SK-N-SH treated with all-trans-retinoic acid at 6 μM for 48 hours (cell line): ENCODE results near the gene GNPAT.

Experiments used
- ATAC-seq: fragments of 200-7000 bp; cut with Tn5 transposase; 3 replicates; pipeline ENCODE4 v1.9.1; 2020; ENCODE audit warnings: mild to moderate bottlenecking, moderate library complexity
- ARNTL ChIP-seq: fragments of 450-650 bp; formaldehyde crosslinking; IDR thresholded peaks from 2 replicates; pipeline ENCODE4 v1.5.0; 2020; ENCODE audit warnings: low read depth, mild to moderate bottlenecking, moderate library complexity, borderline replicate concordance
- BACH2 ChIP-seq: fragments of 250-450 bp; sonication (Bioruptor Pico); IDR thresholded peaks from 2 replicates; pipeline ENCODE4 v1.9.0; 2021; ENCODE audit warnings: mild to moderate bottlenecking, borderline replicate concordance
- ESRRG ChIP-seq: fragments of 250-450 bp; sonication (Bioruptor Pico); IDR thresholded peaks from 2 replicates; pipeline ENCODE4 v1.6.1; 2021; ENCODE audit warnings: mild to moderate bottlenecking
- GLIS3 ChIP-seq: fragments of 250-450 bp; sonication (Bioruptor Pico); IDR thresholded peaks from 2 replicates; pipeline ENCODE4 v1.5.0; 2020; ENCODE audit warnings: mild to moderate bottlenecking, moderate library complexity
- ISL1 ChIP-seq: fragments of 250-450 bp; sonication (Bioruptor Pico); IDR thresholded peaks from 2 replicates; pipeline ENCODE4 v2.1.2; 2022; ENCODE audit warnings: mild to moderate bottlenecking, moderate library complexity
- OSR1 ChIP-seq: fragments of 250-450 bp; sonication (Bioruptor Pico); IDR thresholded peaks from 2 replicates; pipeline ENCODE4 v1.8.0; 2022; ENCODE audit warnings: moderate library complexity, mild to moderate bottlenecking, inconsistent platforms
- PATZ1 ChIP-seq: fragments of 250-450 bp; sonication (Bioruptor Pico); IDR thresholded peaks from 2 replicates; pipeline ENCODE4 v1.8.0; 2020; ENCODE audit warnings: mild to moderate bottlenecking, moderate library complexity, borderline replicate concordance
- POU6F1 ChIP-seq: fragments of 250-450 bp; sonication (Bioruptor Pico); IDR thresholded peaks from 2 replicates; pipeline ENCODE4 v1.8.0; 2021; ENCODE audit warnings: low read depth, mild to moderate bottlenecking, moderate library complexity, borderline replicate concordance
- PPARA ChIP-seq: fragments of 250-450 bp; sonication (Bioruptor Pico); IDR thresholded peaks from 2 replicates; pipeline ENCODE4 v1.5.0; 2020; ENCODE audit warnings: mild to moderate bottlenecking, borderline replicate concordance
- RARB ChIP-seq: fragments of 250-450 bp; sonication (Bioruptor Pico); IDR thresholded peaks from 2 replicates; pipeline ENCODE4 v1.8.0; 2021; ENCODE audit warnings: mild to moderate bottlenecking, moderate library complexity
- SNAI2 ChIP-seq: fragments of 250-450 bp; sonication (Bioruptor Pico); IDR thresholded peaks from 2 replicates; pipeline ENCODE4 v1.5.0; 2020; ENCODE audit warnings: mild to moderate bottlenecking, moderate library complexity
- TOX ChIP-seq: fragments of 250-450 bp; sonication (Bioruptor Pico); IDR thresholded peaks from 2 replicates; pipeline ENCODE4 v1.8.0; 2021; ENCODE audit warnings: mild to moderate bottlenecking, moderate library complexity, borderline replicate concordance
- ZC3H10 ChIP-seq: fragments of 250-450 bp; sonication (Bioruptor Pico); IDR thresholded peaks from 2 replicates; pipeline ENCODE4 v1.5.1; 2021; ENCODE audit warnings: mild to moderate bottlenecking, moderate library complexity
- ZFP30 ChIP-seq: fragments of 450-650 bp; formaldehyde crosslinking; IDR thresholded peaks from 2 replicates; pipeline ENCODE4 v1.5.0; 2022; ENCODE audit warnings: mild to moderate bottlenecking, moderate library complexity
- ZNF565 ChIP-seq: fragments of 450-650 bp; formaldehyde crosslinking; conservative IDR thresholded peaks from 2 replicates; pipeline ENCODE4 v1.5.0; 2020; ENCODE audit warnings: low read depth, mild to moderate bottlenecking, moderate library complexity
- ZNF70 ChIP-seq: fragments of 450-650 bp; formaldehyde crosslinking; IDR thresholded peaks from 2 replicates; pipeline ENCODE4 v1.5.0; 2020; ENCODE audit warnings: mild to moderate bottlenecking, moderate library complexity
- ZNF8 ChIP-seq: fragments of 450-650 bp; formaldehyde crosslinking; IDR thresholded peaks from 2 replicates; pipeline ENCODE4 v1.5.0; 2020; ENCODE audit warnings: mild to moderate bottlenecking, moderate library complexity
- TF ChIP-seq, protein P1 (sequence below): fragments of 250-450 bp; sonication (Bioruptor Pico); IDR thresholded peaks from 2 replicates; pipeline ENCODE4 v1.5.1; 2020; ENCODE audit warnings: low read depth, mild to moderate bottlenecking, moderate library complexity
- TF ChIP-seq, protein P2 (sequence below): fragments of 250-450 bp; sonication (Bioruptor Pico); IDR thresholded peaks from 2 replicates; pipeline ENCODE4 v1.5.1; 2021; ENCODE audit warnings: mild to moderate bottlenecking, moderate library complexity

GNPAT gene

DNA sequence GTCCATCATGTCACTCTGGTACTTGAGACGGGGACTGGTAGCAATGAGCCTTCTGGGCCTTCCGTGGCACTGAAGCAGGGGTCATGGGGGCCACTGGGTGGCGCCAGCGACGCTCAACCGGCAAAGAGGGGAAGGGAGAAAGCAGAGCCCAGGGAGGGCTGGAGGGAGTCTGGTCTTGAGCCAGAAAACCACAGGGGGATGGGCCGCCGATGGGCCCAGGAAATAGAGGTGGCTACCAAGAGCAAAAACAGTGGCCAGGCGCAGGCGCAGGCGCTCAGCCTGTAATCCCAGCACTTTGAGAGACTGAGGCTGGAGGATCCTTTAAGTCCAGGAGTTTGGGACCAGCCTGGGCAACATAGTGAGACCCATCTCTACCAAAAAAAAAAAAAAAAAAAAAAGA lies 74.9 kb downstream of the GNPAT start (continued):
- TF ChIP-seq PPARA (CRISPR knock-in tag) (no peak), GLIS3 (CRISPR knock-in tag) (no peak)

DNA sequence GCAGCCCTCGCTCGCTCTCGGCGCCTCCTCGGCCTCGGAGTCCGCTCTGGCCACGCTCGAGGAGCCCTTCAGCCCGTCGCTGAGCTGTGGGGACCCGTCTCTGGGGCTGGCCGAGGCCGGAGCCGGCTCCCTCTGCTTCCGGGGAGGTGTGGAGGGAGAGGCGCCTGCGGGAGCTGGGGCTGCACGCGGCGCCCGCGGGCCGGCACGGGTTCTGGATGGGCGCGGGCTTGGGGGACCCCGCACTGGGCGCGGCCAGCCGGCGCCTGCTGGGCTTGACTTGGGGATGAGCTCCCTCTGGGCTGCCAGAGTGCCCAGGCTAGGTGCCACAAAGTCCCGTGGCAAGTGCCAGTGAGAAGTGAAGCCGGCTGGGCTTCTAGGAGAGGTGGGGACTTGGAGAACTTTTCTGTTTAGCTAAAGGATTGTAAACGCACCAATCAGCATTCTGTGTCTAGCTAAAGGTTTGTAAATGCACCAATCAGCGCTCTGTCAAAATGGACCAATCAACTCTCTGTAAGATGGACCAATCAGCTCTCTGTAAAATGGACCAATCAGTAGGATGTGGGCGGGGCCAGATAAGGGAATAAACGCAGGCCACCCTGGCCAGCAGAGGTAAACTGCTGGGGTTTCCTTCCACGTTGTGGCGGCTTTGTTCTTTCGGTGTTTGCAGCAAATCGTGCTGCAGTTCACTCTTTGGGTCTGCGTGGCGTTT lies 76.4 kb downstream of the GNPAT start:
- no peak for ATAC-seq
- TF ChIP-seq ZNF565 (CRISPR knock-in tag): no peak
- TF ChIP-seq ESRRG (CRISPR knock-in tag): no peak
- TF ChIP-seq ARNTL (CRISPR knock-in tag): no peak
- no peak for TF ChIP-seq ZNF8 (CRISPR knock-in tag)
- no peak for TF ChIP-seq RARB (CRISPR knock-in tag)
- TF ChIP-seq, protein P1, sequence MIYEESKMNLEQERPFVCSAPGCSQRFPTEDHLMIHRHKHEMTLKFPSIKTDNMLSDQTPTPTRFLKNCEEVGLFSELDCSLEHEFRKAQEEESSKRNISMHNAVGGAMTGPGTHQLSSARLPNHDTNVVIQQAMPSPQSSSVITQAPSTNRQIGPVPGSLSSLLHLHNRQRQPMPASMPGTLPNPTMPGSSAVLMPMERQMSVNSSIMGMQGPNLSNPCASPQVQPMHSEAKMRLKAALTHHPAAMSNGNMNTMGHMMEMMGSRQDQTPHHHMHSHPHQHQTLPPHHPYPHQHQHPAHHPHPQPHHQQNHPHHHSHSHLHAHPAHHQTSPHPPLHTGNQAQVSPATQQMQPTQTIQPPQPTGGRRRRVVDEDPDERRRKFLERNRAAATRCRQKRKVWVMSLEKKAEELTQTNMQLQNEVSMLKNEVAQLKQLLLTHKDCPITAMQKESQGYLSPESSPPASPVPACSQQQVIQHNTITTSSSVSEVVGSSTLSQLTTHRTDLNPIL (CRISPR knock-in tag): no peak
- no peak for TF ChIP-seq ZNF70 (CRISPR knock-in tag)
- no peak for TF ChIP-seq ZFP30 (CRISPR knock-in tag)
- TF ChIP-seq POU6F1 (CRISPR knock-in tag): no peak
- TF ChIP-seq BACH2: no peak
- no peak for TF ChIP-seq SNAI2 (CRISPR knock-in tag)
- no peak for TF ChIP-seq ISL1 (CRISPR knock-in tag)
- TF ChIP-seq GLIS3 (CRISPR knock-in tag): no peak
- TF ChIP-seq TOX (CRISPR knock-in tag): no peak
- TF ChIP-seq, protein P2, sequence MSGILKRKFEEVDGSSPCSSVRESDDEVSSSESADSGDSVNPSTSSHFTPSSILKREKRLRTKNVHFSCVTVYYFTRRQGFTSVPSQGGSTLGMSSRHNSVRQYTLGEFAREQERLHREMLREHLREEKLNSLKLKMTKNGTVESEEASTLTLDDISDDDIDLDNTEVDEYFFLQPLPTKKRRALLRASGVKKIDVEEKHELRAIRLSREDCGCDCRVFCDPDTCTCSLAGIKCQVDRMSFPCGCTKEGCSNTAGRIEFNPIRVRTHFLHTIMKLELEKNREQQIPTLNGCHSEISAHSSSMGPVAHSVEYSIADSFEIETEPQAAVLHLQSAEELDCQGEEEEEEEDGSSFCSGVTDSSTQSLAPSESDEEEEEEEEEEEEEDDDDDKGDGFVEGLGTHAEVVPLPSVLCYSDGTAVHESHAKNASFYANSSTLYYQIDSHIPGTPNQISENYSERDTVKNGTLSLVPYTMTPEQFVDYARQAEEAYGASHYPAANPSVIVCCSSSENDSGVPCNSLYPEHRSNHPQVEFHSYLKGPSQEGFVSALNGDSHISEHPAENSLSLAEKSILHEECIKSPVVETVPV (CRISPR knock-in tag): no peak
- TF ChIP-seq, all 23 proteins: peak for 0

- no peak for TF ChIP-seq ZNF8 (CRISPR knock-in tag)
- ATAC-seq: no peak
Observed at GRCh38 chr1:231318015-231318355, 77.0 kb downstream of the GNPAT start.

GRCh38 chr1:231318568-231318967 lies 77.6 kb downstream of the GNPAT start:
- no peak for ATAC-seq
- TF ChIP-seq POU6F1 (CRISPR knock-in tag) (no peak), OSR1 (CRISPR knock-in tag) (no peak), PATZ1 (CRISPR knock-in tag) (no peak), ZC3H10 (CRISPR knock-in tag) (no peak), ZNF565 (CRISPR knock-in tag) (no peak)
- TF ChIP-seq, protein P1 (CRISPR knock-in tag): no peak
